WI38 (cell line): ENCODE data around the gene LTB.

ENCODE experiments used
- H3K4me3 ChIP-seq: 2 replicates; pipeline ENCODE4 v1.5.1; 2011; ENCODE audit warnings: low read depth, mild to moderate bottlenecking, control low read depth, low read length
- TF ChIP-seq, protein P1 (sequence below): IDR thresholded peaks from 2 replicates; pipeline ENCODE4 v1.5.1; 2012; ENCODE audit warnings: low read depth, mild to moderate bottlenecking, control low read depth, low read length

Gene LTB

DNA sequence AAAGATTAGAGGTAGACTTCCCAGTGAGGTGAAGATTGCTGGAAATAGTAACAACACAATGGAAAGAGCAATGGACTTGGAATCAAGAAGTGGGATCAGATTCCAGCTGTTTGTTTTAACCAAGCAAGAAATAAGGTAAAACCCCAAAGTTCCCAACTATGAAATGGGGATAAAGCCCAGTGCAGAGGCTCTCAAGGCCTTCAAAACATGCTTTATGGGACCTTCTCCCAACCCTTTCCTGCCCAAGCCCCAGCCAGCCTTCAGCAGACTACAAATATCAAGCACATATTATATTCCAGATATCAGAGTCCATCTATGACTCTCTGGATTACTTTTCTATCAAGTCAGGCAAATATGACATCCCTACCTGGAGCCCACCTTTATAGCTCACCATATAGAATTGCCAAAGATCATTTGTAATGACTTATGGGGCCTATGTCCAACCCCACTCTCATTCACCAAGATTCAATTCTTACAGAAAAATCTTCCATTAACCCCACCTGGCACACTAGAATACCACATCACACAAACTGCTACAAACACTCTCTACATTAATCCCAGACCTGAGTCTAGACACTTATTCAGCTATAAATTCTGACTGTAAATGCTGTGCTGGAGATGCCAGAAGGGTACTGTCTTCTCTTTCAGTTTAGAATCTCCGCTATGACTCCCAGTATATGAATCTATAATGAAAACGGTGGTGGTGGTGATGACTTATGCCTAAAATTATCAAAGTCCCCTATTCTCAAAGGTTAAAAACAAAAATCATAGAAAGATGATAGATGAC, 46.5 kb downstream of the LTB start:
- TF ChIP-seq, protein P1, sequence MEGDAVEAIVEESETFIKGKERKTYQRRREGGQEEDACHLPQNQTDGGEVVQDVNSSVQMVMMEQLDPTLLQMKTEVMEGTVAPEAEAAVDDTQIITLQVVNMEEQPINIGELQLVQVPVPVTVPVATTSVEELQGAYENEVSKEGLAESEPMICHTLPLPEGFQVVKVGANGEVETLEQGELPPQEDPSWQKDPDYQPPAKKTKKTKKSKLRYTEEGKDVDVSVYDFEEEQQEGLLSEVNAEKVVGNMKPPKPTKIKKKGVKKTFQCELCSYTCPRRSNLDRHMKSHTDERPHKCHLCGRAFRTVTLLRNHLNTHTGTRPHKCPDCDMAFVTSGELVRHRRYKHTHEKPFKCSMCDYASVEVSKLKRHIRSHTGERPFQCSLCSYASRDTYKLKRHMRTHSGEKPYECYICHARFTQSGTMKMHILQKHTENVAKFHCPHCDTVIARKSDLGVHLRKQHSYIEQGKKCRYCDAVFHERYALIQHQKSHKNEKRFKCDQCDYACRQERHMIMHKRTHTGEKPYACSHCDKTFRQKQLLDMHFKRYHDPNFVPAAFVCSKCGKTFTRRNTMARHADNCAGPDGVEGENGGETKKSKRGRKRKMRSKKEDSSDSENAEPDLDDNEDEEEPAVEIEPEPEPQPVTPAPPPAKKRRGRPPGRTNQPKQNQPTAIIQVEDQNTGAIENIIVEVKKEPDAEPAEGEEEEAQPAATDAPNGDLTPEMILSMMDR = no peak
- H3K4me3 ChIP-seq = no peak overlapping the region

DNA sequence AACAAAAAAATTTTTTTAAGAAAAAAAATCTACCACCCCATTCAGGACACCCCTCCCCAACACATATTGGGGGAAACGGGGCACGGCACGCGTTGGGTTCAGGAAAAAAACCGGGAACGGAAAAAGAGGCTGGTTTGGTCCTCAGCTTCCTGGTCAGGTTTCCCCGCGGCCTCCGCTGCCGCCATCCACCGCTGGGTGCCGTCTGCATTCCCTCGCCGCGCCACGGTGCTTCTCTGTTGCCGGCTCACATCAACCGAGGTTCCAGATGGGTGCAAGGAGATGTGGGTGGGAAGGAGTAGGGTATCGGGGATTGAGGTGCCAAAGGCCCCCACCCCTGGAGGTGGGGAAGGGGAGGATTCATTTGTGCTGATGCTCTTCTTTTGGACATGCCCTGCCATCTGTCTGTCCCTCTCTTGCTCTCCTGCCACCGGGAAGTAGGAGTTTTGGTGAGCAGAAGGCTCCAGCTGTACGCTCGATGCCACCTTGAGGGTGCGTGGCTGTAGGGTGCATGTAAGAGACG, 47.6 kb downstream of the LTB start:
- no peak overlapping the region for H3K4me3 ChIP-seq
- TF ChIP-seq, protein P1 = no peak

DNA sequence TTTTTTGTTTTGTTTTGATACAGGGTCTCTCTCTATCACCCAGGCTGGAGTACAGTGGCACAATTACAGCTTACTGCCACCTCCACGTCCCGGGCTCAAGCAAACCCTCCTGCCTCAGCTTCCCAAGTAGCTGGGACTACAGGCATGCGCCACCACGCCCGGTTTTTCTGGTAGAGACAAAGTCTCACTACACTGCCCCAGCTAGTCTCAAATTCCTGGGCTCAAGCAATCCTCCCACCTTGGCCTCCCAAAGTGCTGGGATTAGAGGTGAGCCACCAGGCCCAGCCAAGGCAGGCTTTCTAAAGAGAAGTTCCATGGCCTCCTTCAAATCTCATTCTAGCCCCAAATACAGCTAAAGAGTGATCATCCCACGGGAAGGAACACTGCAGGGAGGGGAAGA, 48.2 kb downstream of the LTB start:
- TF ChIP-seq, protein P1 = no peak
- no peak overlapping the region for H3K4me3 ChIP-seq

DNA sequence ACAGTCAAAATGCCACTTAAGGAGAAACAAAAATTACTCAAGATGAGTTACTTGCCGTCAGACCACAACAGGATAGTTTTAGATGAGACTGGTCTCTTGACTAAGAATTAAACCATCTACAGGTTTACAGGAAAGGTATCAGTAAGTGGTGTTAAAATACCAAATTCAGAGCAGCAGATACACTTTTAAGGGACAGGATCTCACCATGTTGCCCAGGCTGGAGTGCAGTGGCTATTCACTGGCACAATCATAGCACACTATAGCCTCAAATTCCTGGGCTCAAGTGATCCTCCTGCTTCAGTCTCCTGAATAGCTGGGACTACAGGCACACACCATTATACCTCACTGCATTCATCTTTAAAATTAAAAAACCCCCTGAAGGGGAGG, 48.8 kb downstream of the LTB start:
- H3K4me3 ChIP-seq = no peak overlapping the region
- TF ChIP-seq, protein P1 = no peak

DNA sequence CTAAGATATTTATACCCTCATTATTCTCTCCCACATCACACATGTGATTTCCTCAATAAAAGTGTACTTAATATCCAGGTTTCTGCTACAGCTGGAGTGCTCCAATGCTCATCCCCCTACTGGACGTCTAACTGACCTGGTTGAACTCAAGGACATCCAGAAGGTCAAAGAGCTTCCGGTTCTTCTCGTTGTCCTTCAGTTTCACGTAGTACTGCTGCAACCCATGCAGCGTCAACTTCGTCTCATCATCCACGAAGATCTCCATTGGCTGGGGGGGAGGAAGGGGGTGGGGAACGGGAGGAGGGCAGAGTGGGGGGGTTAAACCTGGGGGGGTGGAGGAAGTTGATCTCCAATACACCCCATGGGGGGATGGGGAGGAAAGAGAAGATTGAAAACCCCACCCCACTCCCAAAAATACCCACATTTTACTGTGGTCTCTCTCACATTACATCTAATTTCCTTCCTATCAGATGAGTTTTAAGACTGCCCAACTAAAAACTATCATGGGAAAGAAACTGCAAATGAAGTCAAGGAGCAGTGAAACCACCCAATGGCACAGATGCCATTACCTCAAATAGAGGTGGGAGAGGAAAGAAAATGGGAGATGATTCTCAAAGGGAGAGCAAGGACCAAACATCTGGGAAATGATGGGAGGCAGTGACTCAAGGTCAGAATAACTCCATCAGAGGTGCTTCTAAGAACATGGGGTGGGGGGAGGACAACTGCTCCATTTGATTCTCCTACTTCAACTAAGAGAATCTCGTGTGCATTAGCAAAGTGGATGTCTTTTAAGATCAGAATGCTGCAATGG, 49.4 kb downstream of the LTB start:
- H3K4me3 ChIP-seq = no peak overlapping the region
- TF ChIP-seq, protein P1 = no peak

DNA sequence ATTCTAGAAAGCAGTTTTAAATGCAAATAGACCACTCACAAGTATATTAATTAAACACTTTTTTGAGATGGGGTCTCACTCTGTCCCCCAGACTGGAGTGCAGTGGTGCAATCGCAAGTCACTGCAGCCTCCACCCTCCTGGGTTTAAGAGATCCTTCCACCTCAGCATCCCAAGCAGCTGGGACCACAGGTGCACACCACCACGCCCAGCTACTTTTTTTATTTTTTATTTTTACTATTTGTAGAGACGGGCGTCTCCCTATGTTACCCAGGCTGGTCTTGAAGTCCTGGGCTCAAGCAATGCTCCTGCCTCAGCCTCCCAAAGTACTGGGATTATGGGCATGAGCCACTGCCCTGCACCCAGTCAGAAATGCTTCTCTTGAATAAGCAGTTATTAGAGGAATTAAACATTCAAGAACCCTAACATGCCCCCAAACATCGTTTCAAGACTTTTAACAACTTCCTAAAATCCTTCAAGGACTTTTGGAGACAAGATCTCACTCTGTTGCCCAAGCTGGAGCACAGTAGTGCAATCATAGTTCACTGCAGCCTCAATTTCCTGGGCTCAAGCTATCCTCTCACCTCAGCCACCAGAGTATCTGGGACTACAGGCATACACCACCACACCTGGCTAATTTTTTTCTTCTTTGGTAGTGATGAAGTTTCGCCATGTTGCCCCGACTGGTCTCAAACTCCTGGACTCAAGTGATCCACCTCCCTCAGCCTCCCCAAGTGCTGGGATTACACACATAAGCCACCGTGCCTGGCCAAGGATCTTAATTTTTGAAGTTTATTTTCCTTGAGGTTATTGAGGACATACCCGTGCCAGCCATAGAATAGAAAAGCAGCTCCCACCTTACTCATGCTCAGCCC, 50.2 kb downstream of the LTB start:
- TF ChIP-seq, protein P1 = no peak
- no peak overlapping the region for H3K4me3 ChIP-seq
